Central memory CD8-positive, alpha-beta T cell (primary cell): ENCODE measurements around the gene CD101.

Experiments used
- ATAC-seq: fragments of 150-1000 bp; cut with Tn5 transposase; replicated peaks from 2 replicates; pipeline ENCODE4 v1.10.0; 2022; ENCODE audit warnings: mild to moderate bottlenecking, moderate FRiP score, moderate number of reproducible peaks; ENCODE audit not compliant: poor library complexity, severe bottlenecking; ENCODE audit errors: extremely low read depth
- DNase-seq, 2 donors: peaks; one replicate each; pipeline ENCODE4 v3.0.0; 2021; ENCODE audit warnings: low spot score in 2 of 2
- H3K27ac Mint-ChIP-seq: one replicate; pipeline ENCODE4 v1.8.0; 2022; ENCODE audit warnings: low read depth, mild to moderate bottlenecking, moderate library complexity, mixed read lengths
- H3K27me3 Mint-ChIP-seq: one replicate; pipeline ENCODE4 v1.8.0; 2022; ENCODE audit warnings: mixed read lengths
- H3K36me3 Mint-ChIP-seq: one replicate; pipeline ENCODE4 v1.8.0; 2022; ENCODE audit warnings: mild to moderate bottlenecking, moderate library complexity, mixed read lengths; ENCODE audit not compliant: insufficient read depth
- H3K4me1 Mint-ChIP-seq: one replicate; pipeline ENCODE4 v1.8.0; 2022; ENCODE audit warnings: mixed read lengths
- H3K4me3 Mint-ChIP-seq: one replicate; pipeline ENCODE4 v1.8.0; 2022; ENCODE audit warnings: mild to moderate bottlenecking, moderate library complexity, mixed read lengths
- H3K9me3 Mint-ChIP-seq: one replicate; pipeline ENCODE4 v1.8.0; 2022; ENCODE audit warnings: mixed read lengths

CD101 gene

DNA sequence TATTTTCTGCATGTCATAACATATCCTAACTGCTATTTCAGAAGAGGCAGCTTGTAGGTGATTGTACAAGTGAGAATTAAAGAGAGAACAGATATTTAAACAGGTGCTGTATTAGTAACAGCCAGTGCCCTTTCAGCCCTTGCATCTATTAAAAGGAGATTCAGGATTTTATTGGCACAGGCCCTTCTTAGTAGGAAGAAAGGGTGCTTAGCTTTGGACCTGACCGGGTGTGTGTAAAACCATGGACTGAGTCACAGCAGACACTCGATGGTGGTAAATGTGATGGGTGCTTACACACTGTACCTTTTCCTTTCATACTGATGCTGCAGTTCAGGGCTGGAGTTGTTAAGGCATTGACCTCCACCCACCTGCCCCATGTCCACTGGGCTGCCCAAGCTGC is 12.7 kb upstream of the CD101 start:
- Mint-ChIP-seq H3K9me3 (no peaks in the 10 kb centered on the region), H3K36me3 (peaks cover 1% of the 10 kb centered on the region), H3K27me3 (no peaks in the 10 kb centered on the region), H3K4me3 (no peak overlapping the region), H3K4me1 (peaks cover 17% of the 10 kb centered on the region), H3K27ac (no peak overlapping the region)
- DNase-seq (no peak), ATAC-seq (no peak)

DNA sequence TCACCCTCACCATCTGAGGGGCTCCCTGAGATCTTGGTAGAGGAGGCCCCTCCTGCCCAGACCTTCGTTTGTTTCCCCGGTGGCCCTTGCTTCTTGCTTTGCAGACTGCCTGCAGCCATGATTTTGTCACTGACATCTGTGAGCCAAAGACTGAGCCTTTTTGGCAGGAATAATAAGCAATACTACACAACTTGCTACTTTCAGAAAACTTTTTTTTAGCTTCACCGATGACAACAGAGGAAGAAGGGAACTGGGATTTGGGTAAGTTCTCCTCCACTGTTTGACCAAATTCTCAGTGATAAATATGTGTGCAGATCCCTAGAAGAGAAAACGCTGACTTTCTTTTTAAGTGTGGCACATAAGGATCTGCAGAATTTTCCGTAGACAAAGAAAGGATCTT is 11.7 kb upstream of the CD101 start:
- DNase-seq (no peak), ATAC-seq (no peak)
- Mint-ChIP-seq H3K4me3 (no peak overlapping the region), H3K4me1 (peaks cover 17% of the 10 kb centered on the region), H3K27me3 (no peaks in the 10 kb centered on the region), H3K9me3 (no peaks in the 10 kb centered on the region), H3K27ac (no peak overlapping the region), H3K36me3 (no peaks in the 10 kb centered on the region)

GRCh38 chr1:116990612-116991151 is 10.9 kb upstream of the CD101 start:
- H3K36me3 Mint-ChIP-seq: no peaks in the 10 kb centered on the region
- no peak for DNase-seq
- peaks cover 17% of the 10 kb centered on the region for H3K4me1 Mint-ChIP-seq
- H3K4me3 Mint-ChIP-seq: no peak overlapping the region
- H3K9me3 Mint-ChIP-seq: no peaks in the 10 kb centered on the region
- H3K27ac Mint-ChIP-seq: no peak overlapping the region
- H3K27me3 Mint-ChIP-seq: no peaks in the 10 kb centered on the region
- no peak for ATAC-seq

DNA sequence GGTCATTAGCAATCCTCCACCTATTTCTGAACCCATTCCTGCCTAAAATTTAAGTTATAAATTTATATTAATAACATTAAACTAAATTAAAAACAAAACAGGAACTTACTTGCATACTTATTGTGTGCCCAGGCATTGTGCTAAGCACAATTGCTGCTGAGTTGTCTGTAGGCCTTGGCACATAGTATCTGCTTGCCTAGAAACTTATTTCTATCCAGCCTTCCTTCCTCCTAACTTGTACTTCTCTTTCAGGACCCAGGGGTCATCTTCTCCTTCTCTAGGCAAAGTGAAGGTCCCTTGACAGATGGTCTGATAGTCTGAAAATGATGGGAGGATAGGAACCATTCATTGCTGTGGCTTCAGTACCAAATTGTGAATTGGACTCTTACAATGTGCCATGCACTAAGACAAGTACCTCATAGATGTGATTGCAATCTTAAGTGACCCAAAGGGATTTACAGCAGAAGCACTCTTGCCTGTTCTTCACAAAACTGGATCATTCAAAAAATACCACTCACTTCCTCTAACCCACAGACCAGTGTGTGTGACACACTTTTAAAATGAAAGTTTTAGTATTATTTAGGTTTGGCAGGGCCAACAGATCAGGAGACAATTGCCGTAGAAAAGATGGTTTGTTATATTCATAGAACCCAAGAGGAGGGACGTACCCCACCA is 10.3 kb upstream of the CD101 start:
- H3K9me3 Mint-ChIP-seq: no peaks in the 10 kb centered on the region

DNA sequence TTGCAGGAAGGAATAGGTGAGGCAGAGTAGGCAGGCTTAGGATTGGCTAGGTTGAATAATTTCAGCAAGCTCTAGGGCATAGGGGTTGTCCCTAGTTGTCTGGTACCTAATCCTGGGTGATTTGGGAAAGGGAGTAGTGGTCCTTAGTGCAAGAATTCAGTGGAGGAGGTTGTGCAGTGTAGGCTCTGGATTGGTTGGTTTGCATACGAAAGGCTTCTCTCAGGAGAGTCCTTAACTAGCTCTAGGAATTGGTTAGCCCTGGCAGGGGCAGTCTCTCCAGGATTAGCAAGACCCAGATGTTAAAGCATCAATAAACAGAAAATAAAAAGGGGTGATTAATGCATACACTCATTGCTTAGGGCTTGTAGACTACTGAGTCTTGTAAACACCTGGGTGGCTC is 9.6 kb upstream of the CD101 start:
- Mint-ChIP-seq H3K4me1 (peaks cover 12% of the 10 kb centered on the region), H3K9me3 (no peaks in the 10 kb centered on the region), H3K36me3 (no peaks in the 10 kb centered on the region), H3K27ac (no peak overlapping the region), H3K4me3 (no peak overlapping the region), H3K27me3 (no peaks in the 10 kb centered on the region)
- DNase-seq: no peak
- no peak for ATAC-seq

More for the DNA sequence above, 10.3 kb upstream of the CD101 start:
- Mint-ChIP-seq H3K36me3 (no peaks in the 10 kb centered on the region), H3K27me3 (no peaks in the 10 kb centered on the region), H3K27ac (no peak overlapping the region), H3K4me1 (peaks cover 17% of the 10 kb centered on the region), H3K4me3 (no peak overlapping the region)
- ATAC-seq (no peak), DNase-seq (no peak)

DNA sequence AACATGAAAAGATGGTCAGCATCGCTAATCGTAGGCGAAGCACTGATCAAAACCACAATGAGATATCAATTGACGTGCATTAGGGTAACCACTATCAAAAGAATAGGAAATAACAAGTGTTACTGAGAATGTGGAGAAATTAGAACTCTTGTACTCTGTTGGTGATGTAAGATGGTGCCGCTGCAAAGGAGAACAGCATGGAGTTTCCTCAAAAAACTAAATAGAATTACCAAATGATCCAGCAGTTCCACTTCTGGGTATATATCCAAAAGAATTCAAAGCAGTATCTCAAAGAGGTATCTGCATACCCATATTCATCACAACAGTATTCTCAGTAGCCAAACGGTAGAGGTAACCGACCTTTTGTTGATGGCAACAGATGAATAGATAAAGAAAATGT is 8.3 kb upstream of the CD101 start:
- no peaks in the 10 kb centered on the region for H3K27me3 Mint-ChIP-seq
- H3K27ac Mint-ChIP-seq: no peak overlapping the region
- H3K36me3 Mint-ChIP-seq: no peaks in the 10 kb centered on the region

GRCh38 chr1:116994411-116994810 is 7.1 kb upstream of the CD101 start:
- Mint-ChIP-seq H3K36me3 (no peaks in the 10 kb centered on the region), H3K9me3 (no peaks in the 10 kb centered on the region), H3K27me3 (no peaks in the 10 kb centered on the region), H3K4me3 (no peak overlapping the region), H3K27ac (no peak overlapping the region), H3K4me1 (peaks cover 7% of the 10 kb centered on the region)
- ATAC-seq (no peak), DNase-seq (no peak)

More for the DNA sequence above, 8.3 kb upstream of the CD101 start:
- peaks cover 7% of the 10 kb centered on the region for H3K4me1 Mint-ChIP-seq
- H3K9me3 Mint-ChIP-seq: no peaks in the 10 kb centered on the region
- H3K4me3 Mint-ChIP-seq: no peak overlapping the region
- DNase-seq (no peak), ATAC-seq (no peak)

DNA sequence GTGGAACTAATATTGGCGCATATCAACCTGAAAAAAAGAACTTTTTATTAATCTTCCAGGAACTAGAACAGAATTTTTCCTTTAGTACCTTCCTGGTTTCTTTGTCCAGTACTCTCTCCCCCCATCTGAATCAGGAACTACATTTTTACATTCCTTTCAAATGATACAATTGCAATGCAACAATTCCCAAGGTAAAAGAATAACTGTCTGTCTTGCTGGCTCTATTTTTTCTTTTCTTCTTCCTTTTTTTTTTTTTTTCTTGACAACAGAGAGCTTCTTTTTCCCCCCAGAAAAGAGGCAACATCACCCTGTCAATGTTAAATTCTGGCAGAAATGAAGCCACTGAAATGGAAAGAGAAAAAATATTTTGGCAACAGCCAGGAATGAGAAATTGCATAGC is 4.5 kb upstream of the CD101 start:
- Mint-ChIP-seq H3K27ac (no peak overlapping the region), H3K27me3 (no peaks in the 10 kb centered on the region), H3K36me3 (peaks cover 3% of the 10 kb centered on the region), H3K4me3 (no peak overlapping the region), H3K4me1 (peaks cover 20% of the 10 kb centered on the region), H3K9me3 (no peaks in the 10 kb centered on the region)
- ATAC-seq (no peak), DNase-seq (no peak)

DNA sequence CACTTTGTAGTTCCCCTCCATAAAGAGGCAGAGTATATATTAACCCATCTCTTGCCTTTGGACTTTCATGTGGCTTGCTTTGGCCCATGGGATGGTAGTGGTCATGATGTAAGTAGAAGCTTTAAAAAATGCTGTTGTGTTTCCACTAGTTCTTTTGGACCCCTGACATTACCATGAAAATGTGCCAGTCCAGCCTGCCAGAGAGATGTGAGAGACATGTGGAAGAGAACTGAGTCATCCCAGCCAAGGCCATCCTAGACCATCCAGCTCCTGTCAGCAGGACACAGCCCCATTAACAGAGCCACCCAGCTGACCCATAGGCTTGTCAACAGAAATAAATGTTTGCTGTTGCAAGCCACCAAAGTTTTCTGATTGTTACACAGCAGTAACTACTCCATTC is 3.9 kb upstream of the CD101 start:
- DNase-seq (no peak), ATAC-seq (no peak)
- Mint-ChIP-seq H3K27ac (no peak overlapping the region), H3K4me1 (peaks cover 25% of the 10 kb centered on the region), H3K9me3 (no peaks in the 10 kb centered on the region), H3K4me3 (no peak overlapping the region), H3K27me3 (no peaks in the 10 kb centered on the region), H3K36me3 (peaks cover 3% of the 10 kb centered on the region)

DNA sequence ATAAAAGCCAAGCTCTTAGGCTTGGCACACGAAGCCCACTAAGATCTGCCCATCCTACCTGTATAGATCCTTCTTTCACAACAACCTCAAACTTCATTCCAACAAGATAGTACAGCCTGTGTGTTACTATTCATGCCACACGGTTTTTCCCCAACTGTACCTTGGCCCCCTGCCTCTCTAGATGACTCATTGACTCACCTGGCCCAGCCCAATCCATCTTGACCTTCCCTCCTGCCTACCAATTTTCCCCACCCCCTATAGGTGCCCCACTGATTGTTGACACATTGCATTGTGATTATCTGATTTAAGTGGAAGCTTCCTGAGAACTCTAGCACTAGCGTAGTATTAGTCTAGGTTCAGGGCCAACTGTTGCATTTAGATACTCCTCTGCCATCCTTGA is 2.0 kb upstream of the CD101 start:
- DNase-seq (no peak), ATAC-seq (no peak)
- Mint-ChIP-seq H3K4me3 (no peak overlapping the region), H3K27ac (peak overlapping the region; percentile 34), H3K9me3 (no peaks in the 10 kb centered on the region), H3K36me3 (peaks cover 6% of the 10 kb centered on the region), H3K27me3 (no peaks in the 10 kb centered on the region), H3K4me1 (peaks cover 34% of the 10 kb centered on the region)

DNA sequence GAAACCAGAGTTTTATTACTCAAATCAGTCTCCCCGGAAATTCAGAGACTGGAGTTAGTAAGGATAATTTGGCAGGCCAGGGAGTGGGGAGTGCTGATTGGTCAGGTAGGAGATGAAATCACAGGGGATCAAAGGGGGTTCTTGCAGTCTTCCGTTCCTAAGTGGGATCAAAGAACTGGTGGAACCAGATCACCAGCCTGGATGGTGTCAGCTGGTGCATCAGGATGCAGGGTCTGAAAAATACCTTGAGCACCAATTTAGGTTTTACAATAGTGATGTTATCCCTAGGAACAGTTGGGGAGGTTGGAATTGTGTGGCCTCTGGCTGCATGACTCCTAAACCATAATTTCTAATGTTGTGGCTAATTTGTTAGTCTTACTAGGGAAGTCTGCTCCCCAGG is 1.4 kb upstream of the CD101 start:
- Mint-ChIP-seq H3K9me3 (no peaks in the 10 kb centered on the region), H3K27ac (peak overlapping the region; percentile 34), H3K4me3 (no peak overlapping the region), H3K4me1 (peaks cover 35% of the 10 kb centered on the region), H3K36me3 (peaks cover 6% of the 10 kb centered on the region), H3K27me3 (no peaks in the 10 kb centered on the region)
- no peak for ATAC-seq
- DNase-seq: no peak

GRCh38 chr1:117003223-117003875 is 1.8 kb downstream of the CD101 start:
- peak; percentile 24 for ATAC-seq
- peak in 1 of 2 donors; percentile 16 for DNase-seq
- Mint-ChIP-seq H3K27me3 (no peaks in the 10 kb centered on the region), H3K36me3 (peaks cover 6% of the 10 kb centered on the region), H3K9me3 (no peaks in the 10 kb centered on the region), H3K4me3 (peak overlapping the region; percentile 64), H3K4me1 (peaks cover 46% of the 10 kb centered on the region), H3K27ac (peak overlapping the region; percentile 54)

DNA sequence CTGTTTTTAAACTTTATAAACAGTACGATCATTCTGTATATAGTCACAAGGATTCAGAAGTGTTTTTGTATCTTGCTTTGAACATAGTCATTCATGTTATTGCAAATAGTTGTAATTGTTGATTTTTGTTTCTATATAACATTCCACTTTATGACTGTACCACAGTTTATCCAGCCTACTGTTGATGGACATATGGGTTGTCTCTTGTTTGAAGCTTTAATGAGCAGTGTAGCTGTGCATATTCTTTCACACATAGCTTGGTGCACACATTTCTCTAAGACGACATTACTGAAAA is 6.1 kb downstream of the CD101 start:
- no peak for ATAC-seq
- Mint-ChIP-seq H3K36me3 (peaks cover 5% of the 10 kb centered on the region), H3K27me3 (no peaks in the 10 kb centered on the region), H3K27ac (no peak overlapping the region), H3K9me3 (no peaks in the 10 kb centered on the region), H3K4me3 (no peak overlapping the region), H3K4me1 (peaks cover 37% of the 10 kb centered on the region)
- DNase-seq: no peak
